Omental fat pad (tissue), 4 donors: ENCODE data around the gene DACH1. TPM values are rescaled to one million over a fixed set of nuclear protein-coding genes. Genes with fewer than 3 reads are reported as not detected.

Source experiments
- ATAC-seq: fragments of 150-250 bp; one replicate; pipeline ENCODE4 v1.9.1; 2016; ENCODE audit warnings: mild to moderate bottlenecking, moderate library complexity; ENCODE audit not compliant: low FRiP score
- DNase-seq: peaks from one replicate; pipeline ENCODE4 v3.0.0-alpha.2; 2019; ENCODE audit warnings: low spot score
- total RNA-seq, 4 donors: library from RNA; depleted of rRNA; stranded (reverse); fragments of >200 nt; gene quantifications; one replicate each; pipeline ENCODE4 v1.1.0, GENCODE V29; 2016
- TF ChIP-seq, protein P1 (sequence below), 3 donors: fragments of 450-650 bp; IDR thresholded peaks; one replicate each; pipeline ENCODE4 v1.5.1; 2016 to 2017; ENCODE audit warnings: antibody characterized with exemption in 3 of 3, mild to moderate bottlenecking in 3 of 3, moderate library complexity in 2 of 3

Gene DACH1
- total RNA-seq, 4 donors from 2014 or later: 1.1 to 10.4 (median 2.8) TPM

DNA sequence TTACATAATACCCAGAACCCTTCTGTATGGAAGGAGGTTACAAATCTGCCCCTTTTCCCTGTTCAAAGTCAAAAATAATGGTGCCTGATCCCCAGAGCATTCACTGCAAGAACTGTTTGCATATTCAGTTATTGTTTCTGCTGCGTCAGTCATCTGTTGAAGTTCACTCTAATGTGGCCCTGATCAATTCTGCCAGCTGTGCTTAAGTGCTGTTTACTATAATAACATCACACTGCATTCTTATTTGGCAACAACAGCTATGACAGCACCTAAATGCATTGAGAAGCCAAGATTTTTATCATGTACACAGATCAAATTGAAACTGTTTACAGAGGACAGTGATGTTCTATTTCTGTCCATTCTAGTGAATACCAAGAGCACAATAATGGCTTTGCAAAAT lies 115.9 kb downstream of the DACH1 start:
- ATAC-seq: no peak
- TF ChIP-seq, protein P1, sequence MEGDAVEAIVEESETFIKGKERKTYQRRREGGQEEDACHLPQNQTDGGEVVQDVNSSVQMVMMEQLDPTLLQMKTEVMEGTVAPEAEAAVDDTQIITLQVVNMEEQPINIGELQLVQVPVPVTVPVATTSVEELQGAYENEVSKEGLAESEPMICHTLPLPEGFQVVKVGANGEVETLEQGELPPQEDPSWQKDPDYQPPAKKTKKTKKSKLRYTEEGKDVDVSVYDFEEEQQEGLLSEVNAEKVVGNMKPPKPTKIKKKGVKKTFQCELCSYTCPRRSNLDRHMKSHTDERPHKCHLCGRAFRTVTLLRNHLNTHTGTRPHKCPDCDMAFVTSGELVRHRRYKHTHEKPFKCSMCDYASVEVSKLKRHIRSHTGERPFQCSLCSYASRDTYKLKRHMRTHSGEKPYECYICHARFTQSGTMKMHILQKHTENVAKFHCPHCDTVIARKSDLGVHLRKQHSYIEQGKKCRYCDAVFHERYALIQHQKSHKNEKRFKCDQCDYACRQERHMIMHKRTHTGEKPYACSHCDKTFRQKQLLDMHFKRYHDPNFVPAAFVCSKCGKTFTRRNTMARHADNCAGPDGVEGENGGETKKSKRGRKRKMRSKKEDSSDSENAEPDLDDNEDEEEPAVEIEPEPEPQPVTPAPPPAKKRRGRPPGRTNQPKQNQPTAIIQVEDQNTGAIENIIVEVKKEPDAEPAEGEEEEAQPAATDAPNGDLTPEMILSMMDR (IDR thresholded peaks at IDR 0.05): no peak
- DNase-seq: no peak

DNA sequence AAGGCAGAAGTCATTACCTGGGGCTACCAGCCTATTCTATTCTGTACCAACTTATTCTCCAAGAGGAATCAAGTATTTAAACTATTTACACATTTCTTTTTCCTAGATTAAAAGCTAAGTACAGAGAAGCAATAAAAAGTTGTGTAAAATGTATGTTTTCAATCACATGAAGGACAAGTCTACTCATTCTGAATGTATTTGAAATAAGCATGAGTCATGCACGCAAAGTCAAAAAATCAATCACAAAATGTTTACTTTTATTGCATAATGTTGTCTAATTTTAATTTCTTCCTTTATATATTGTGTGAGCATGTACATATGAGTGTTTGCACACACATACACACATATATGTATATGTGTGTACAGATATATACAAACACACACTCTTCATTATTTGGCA lies 136.7 kb downstream of the DACH1 start:
- DNase-seq (no peak), ATAC-seq (no peak)
- TF ChIP-seq, protein P1 (IDR thresholded peaks at IDR 0.05): no peak

DNA sequence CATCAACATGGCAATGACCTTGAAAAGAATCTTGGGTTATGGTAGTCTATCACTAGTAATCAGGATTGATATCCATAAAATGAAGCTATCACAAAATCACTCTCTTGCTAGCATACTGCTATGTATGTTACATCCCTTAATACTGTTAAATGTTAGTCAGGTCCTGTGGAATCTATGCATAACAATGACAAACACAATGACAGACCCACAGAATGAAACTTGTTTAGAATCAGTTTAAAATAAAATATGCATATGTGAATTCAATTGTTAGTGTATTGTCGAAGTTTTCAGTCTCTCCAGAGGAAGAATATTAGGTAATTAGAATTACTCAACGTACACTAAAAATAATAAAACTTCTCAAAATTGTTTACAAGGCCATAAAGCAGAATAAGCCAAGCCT lies 137.6 kb downstream of the DACH1 start:
- TF ChIP-seq, protein P1 (IDR thresholded peaks at IDR 0.05): no peak
- DNase-seq (no peak), ATAC-seq (no peak)

DNA sequence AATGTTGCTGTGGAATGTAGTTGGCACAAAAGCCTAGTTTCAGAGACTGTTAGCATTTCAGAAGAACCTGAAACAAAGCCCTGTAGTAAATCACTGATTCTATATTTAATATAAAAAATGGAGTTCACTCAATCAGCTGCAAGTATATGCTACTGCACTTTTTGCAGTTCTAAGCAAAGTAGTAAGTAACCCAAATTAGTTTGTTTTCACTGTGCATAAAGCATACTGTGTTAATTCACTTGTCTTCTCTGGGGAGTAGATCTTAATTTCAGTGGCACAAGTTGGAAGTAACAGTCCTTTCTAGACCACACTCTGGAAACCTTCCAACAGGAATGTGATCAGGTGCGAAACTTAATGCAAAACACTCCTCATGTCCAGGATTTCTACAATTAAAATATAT lies 139.3 kb downstream of the DACH1 start:
- TF ChIP-seq, protein P1 (IDR thresholded peaks at IDR 0.05): no peak
- ATAC-seq: no peak
- no peak for DNase-seq

DNA sequence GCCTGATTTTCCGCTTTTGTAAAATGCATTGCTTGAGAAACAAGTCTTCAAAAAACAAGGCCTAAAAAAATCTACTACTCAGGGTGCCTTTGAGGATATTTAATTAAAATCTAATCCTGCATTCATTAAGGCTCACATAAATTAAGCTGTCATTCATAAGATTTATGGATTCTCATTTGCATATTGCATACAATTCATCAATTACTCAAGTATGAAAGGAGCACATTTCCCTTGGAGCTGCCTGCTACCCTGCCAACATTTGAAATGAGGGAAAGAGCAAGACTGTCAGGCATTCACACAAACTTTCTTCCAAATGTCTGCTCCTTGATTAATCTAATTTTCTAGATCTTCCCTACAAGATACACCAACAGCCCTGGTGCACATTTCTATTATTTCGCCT lies 140.0 kb downstream of the DACH1 start:
- DNase-seq (no peak), ATAC-seq (no peak)
- TF ChIP-seq, protein P1 (IDR thresholded peaks at IDR 0.05): no peak

DNA sequence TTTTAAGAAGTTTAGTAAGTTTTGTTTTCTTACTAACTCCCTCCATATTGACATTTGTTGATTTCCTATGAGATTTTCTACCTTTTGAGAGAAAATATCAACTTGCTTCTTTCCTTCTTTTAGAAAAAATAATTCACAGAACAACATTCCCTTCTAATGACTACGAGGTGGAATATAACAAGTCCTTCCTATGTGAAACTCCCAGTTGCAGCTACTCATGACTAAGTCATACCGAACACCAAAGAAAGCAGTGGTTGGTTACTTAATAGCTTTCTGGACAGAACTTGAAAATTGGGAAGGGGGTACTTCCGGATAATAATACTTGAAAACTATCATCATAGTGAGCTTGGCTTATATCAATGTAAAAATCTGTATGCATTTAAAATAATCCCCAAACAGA lies 144.8 kb downstream of the DACH1 start:
- TF ChIP-seq, protein P1 (IDR thresholded peaks at IDR 0.05): no peak

DNA sequence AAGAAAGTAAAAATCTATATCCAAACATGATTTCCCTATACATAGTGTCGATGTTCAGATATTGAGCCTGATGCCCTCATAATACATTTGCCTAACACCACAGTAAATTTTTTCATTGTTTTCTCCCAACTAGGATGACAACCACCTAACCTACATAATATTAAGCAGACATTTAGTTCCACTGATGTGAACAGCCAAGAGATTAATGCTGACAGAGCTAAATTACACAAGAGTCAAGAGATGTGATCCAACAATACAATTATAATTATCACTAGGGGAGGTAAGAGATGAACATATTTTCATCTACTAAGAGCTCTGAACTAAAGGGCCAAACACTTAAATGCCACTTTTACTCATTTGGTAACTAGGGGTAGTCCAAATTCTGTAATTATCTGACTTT lies 145.9 kb downstream of the DACH1 start:
- no peak for ATAC-seq
- TF ChIP-seq, protein P1 (IDR thresholded peaks at IDR 0.05): no peak
- DNase-seq: no peak

More for the DNA sequence above, 144.8 kb downstream of the DACH1 start:
- no peak for DNase-seq
- no peak for ATAC-seq
